Trophoblast cell (in vitro differentiated cells and primary cell): ENCODE results near the gene SLC22A16.

Experiments used
- DNase-seq, 2 donors: peaks; one replicate each; pipeline ENCODE4 v3.0.0-alpha.2; 2016
- H2AFZ ChIP-seq: 2 replicates; pipeline ENCODE4 v1.6.1; 2013; ENCODE audit warnings: low read length, moderate library complexity, mild to moderate bottlenecking; ENCODE audit not compliant: insufficient read depth, poor library complexity
- H2AK5ac ChIP-seq: 2 replicates; pipeline ENCODE4 v1.6.1; 2013; ENCODE audit warnings: mild to moderate bottlenecking, low read length
- H2BK120ac ChIP-seq: 2 replicates; pipeline ENCODE4 v1.6.1; 2013; ENCODE audit warnings: low read length, mild to moderate bottlenecking, moderate library complexity; ENCODE audit not compliant: insufficient read depth, poor library complexity
- H2BK12ac ChIP-seq: 2 replicates; pipeline ENCODE4 v1.6.1; 2013; ENCODE audit warnings: mild to moderate bottlenecking, low read length, moderate library complexity
- H2BK5ac ChIP-seq: 2 replicates; pipeline ENCODE4 v1.6.1; 2013; ENCODE audit warnings: low read length, low read depth, moderate library complexity, mild to moderate bottlenecking; ENCODE audit not compliant: poor library complexity
- H3K14ac ChIP-seq: 2 replicates; pipeline ENCODE4 v1.6.1; 2013; ENCODE audit warnings: mild to moderate bottlenecking, low read length
- H3K18ac ChIP-seq: 2 replicates; pipeline ENCODE4 v1.6.1; 2013; ENCODE audit warnings: mild to moderate bottlenecking, low read length
- H3K23ac ChIP-seq: 2 replicates; pipeline ENCODE4 v1.6.1; 2013; ENCODE audit warnings: low read length
- H3K27ac ChIP-seq: 2 replicates; pipeline ENCODE4 v1.5.1; 2013; ENCODE audit warnings: low read depth, mild to moderate bottlenecking, inconsistent platforms, low read length, moderate library complexity
- H3K27me3 ChIP-seq: 2 replicates; pipeline ENCODE4 v1.6.1; 2013; ENCODE audit warnings: inconsistent platforms, mild to moderate bottlenecking, low read length, moderate library complexity; ENCODE audit not compliant: insufficient read depth
- H3K36me3 ChIP-seq, 2 experiments: 1 replicate in 1 of 2; 2 replicates in 1 of 2; pipeline ENCODE4 v1.6.1; 2013; ENCODE audit warnings: low read length in 2 of 2, mild to moderate bottlenecking in 2 of 2, moderate library complexity in 1 of 2; ENCODE audit not compliant: insufficient read depth in 2 of 2, control insufficient read depth in 1 of 2
- H3K4ac ChIP-seq: 2 replicates; pipeline ENCODE4 v1.6.1; 2013; ENCODE audit warnings: low read depth, mild to moderate bottlenecking, low read length, moderate library complexity
- H3K4me1 ChIP-seq, 2 experiments: 1 replicate in 1 of 2; 2 replicates in 1 of 2; pipeline ENCODE4 v1.6.1; 2013; ENCODE audit warnings: low read length in 2 of 2, mild to moderate bottlenecking in 2 of 2, moderate library complexity in 1 of 2; ENCODE audit not compliant: insufficient read depth in 2 of 2, control insufficient read depth in 1 of 2
- H3K4me2 ChIP-seq: 2 replicates; pipeline ENCODE4 v1.6.1; 2013; ENCODE audit warnings: inconsistent platforms, mild to moderate bottlenecking, low read length, moderate library complexity
- H3K4me3 ChIP-seq: 2 replicates; pipeline ENCODE4 v1.5.1; 2013; ENCODE audit warnings: mild to moderate bottlenecking, low read depth, low read length, inconsistent platforms
- H3K79me1 ChIP-seq: one replicate; pipeline ENCODE4 v1.6.1; 2013; ENCODE audit warnings: low read length
- H3K79me2 ChIP-seq: 2 replicates; pipeline ENCODE4 v1.6.1; 2013; ENCODE audit warnings: low read length, mild to moderate bottlenecking; ENCODE audit not compliant: control insufficient read depth, insufficient read depth, poor library complexity
- H3K9ac ChIP-seq: 2 replicates; pipeline ENCODE4 v1.6.1; 2013; ENCODE audit warnings: mild to moderate bottlenecking, low read length
- H3K9me3 ChIP-seq: 2 replicates; pipeline ENCODE4 v1.6.1; 2013; ENCODE audit warnings: low read depth, mild to moderate bottlenecking, control low read depth, inconsistent platforms, low read length; ENCODE audit not compliant: insufficient read depth
- H4K12ac ChIP-seq: 2 replicates; pipeline ENCODE4 v1.6.1; 2013; ENCODE audit warnings: low read depth, mild to moderate bottlenecking, low read length, moderate library complexity
- H4K8ac ChIP-seq: 2 replicates; pipeline ENCODE4 v1.6.1; 2013; ENCODE audit warnings: low read depth, mild to moderate bottlenecking, low read length, moderate library complexity
- H4K91ac ChIP-seq: one replicate; pipeline ENCODE4 v1.6.1; 2013; ENCODE audit warnings: low read depth, mild to moderate bottlenecking, low read length, moderate library complexity
- WGBS: extraction: QIAGEN DNeasy Blood & Tissue Kit; methylation state at CpG from one replicate; pipeline ENCODE4 v1.1.7; 2013; ENCODE audit warnings: missing lambda C conversion rate; ENCODE audit not compliant: insufficient read length, insufficient coverage; ENCODE audit errors: extremely low coverage; 5-methylcytosine and 5-hydroxymethylcytosine counted together

SLC22A16 gene

GRCh38 chr6:110385458-110385863, 91.0 kb downstream of the SLC22A16 start:
- no peak overlapping the region for H3K4ac ChIP-seq
- H2BK120ac ChIP-seq, result no peak overlapping the region
- H3K79me1 ChIP-seq, result peaks cover 10% of the 10 kb centered on the region
- no peaks in the 10 kb centered on the region for H3K9me3 ChIP-seq
- peaks cover 3% of the 10 kb centered on the region for H3K79me2 ChIP-seq
- H2BK5ac ChIP-seq, result no peak overlapping the region
- no peaks in the 10 kb centered on the region for H3K36me3 ChIP-seq
- H3K9ac ChIP-seq, result no peak overlapping the region
- peaks cover 6 to 11% of the 10 kb centered on the region in 2 experiments for H3K4me1 ChIP-seq
- no peak overlapping the region for H2AK5ac ChIP-seq
- DNase-seq, result no peak
- no peak overlapping the region for H2AFZ ChIP-seq
- H3K27me3 ChIP-seq, result no peaks in the 10 kb centered on the region
- no peak overlapping the region for H4K91ac ChIP-seq
- no CpG with 5 or more reads among the region's 1 CpG for WGBS
- no peak overlapping the region for H4K12ac ChIP-seq
- H3K4me3 ChIP-seq, result no peak overlapping the region
- no peak overlapping the region for H4K8ac ChIP-seq
- H2BK12ac ChIP-seq, result no peak overlapping the region
- no peak overlapping the region for H3K14ac ChIP-seq
- H3K4me2 ChIP-seq, result no peak overlapping the region
- no peak overlapping the region for H3K27ac ChIP-seq
- H3K23ac ChIP-seq, result no peak overlapping the region
- no peak overlapping the region for H3K18ac ChIP-seq

- H4K12ac ChIP-seq, result no peak overlapping the region
- H2AFZ ChIP-seq, result no peak overlapping the region
- no peak overlapping the region for H3K4me2 ChIP-seq
- no peak overlapping the region for H3K4me3 ChIP-seq
- no peak overlapping the region for H4K8ac ChIP-seq
- no peak for DNase-seq
- H2AK5ac ChIP-seq, result no peak overlapping the region
- no peak overlapping the region for H3K27ac ChIP-seq
- H3K79me2 ChIP-seq, result no peaks in the 10 kb centered on the region
- no peak overlapping the region for H4K91ac ChIP-seq
- no peaks in the 10 kb centered on the region for H3K36me3 ChIP-seq
- no peak overlapping the region for H3K18ac ChIP-seq
- no peak overlapping the region for H2BK120ac ChIP-seq
- peaks cover 0 to 2% of the 10 kb centered on the region in 2 experiments for H3K4me1 ChIP-seq
- no peak overlapping the region for H3K14ac ChIP-seq
- H3K4ac ChIP-seq, result no peak overlapping the region
- H3K23ac ChIP-seq, result no peak overlapping the region
- H2BK12ac ChIP-seq, result no peak overlapping the region
- H3K79me1 ChIP-seq, result no peaks in the 10 kb centered on the region
- H3K9ac ChIP-seq, result no peak overlapping the region
- no peaks in the 10 kb centered on the region for H3K9me3 ChIP-seq
- no peaks in the 10 kb centered on the region for H3K27me3 ChIP-seq
- WGBS, result no CpG with 5 or more reads among the region's 9 CpGs
- no peak overlapping the region for H2BK5ac ChIP-seq
These were observed 97.9 kb downstream of the SLC22A16 start for GRCh38 chr6:110378552-110378951.
